Tongue (tissue), 2 donors: Measurements from ENCODE around the gene SSBP3. TPM values are rescaled to one million over a fixed set of nuclear protein-coding genes. Genes with fewer than 3 reads are reported as not detected.
"Not testable (repeated sequence)": the region's sequence is repeated elsewhere in the genome, so short reads cannot be mapped to it uniquely, and the experiment has no call there.

Experiments
- DNase-seq: peaks from one replicate; pipeline ENCODE4 v3.0.0-alpha.2; 2015
- total RNA-seq: library from RNA; depleted of rRNA; stranded (reverse); fragments of >200 nt; gene quantifications from one replicate; pipeline ENCODE4 v1.2.3, GENCODE V29; 2014

SSBP3 gene
- total RNA-seq, 1 donor from 2014 or later, result 17.2 TPM

- DNase-seq, result no peak
These were observed 58.1 kb downstream of the SSBP3 start for GRCh38 chr1:54347955-54348699.

- no peak for DNase-seq
These were observed 58.8 kb downstream of the SSBP3 start for GRCh38 chr1:54347261-54347954.

GRCh38 chr1:54345548-54345947 is 60.6 kb downstream of the SSBP3 start:
- not testable (repeated sequence) for DNase-seq

GRCh38 chr1:54345116-54345515 is 61.1 kb downstream of the SSBP3 start:
- DNase-seq, result no peak

- DNase-seq, result peak; percentile 78
These were observed 63.2 kb downstream of the SSBP3 start for GRCh38 chr1:54342742-54343687.

GRCh38 chr1:54342288-54342687 is 63.9 kb downstream of the SSBP3 start:
- peak; percentile 36 for DNase-seq

- no peak for DNase-seq
These were observed 64.4 kb downstream of the SSBP3 start for GRCh38 chr1:54341763-54342162.

GRCh38 chr1:54340878-54341277 is 65.3 kb downstream of the SSBP3 start:
- peak; percentile 82 for DNase-seq

GRCh38 chr1:54340434-54340833 is 65.8 kb downstream of the SSBP3 start:
- DNase-seq, result no peak

- no peak for DNase-seq
These were observed 67.1 kb downstream of the SSBP3 start for GRCh38 chr1:54339126-54339525.

GRCh38 chr1:54338464-54338863 is 67.7 kb downstream of the SSBP3 start:
- peak; percentile 55 for DNase-seq

GRCh38 chr1:54337928-54338327 is 68.3 kb downstream of the SSBP3 start:
- DNase-seq, result peak; percentile 38

GRCh38 chr1:54337034-54337433 is 69.2 kb downstream of the SSBP3 start:
- DNase-seq, result no peak

- no peak for DNase-seq
These were observed 70.1 kb downstream of the SSBP3 start for GRCh38 chr1:54336116-54336515.

GRCh38 chr1:54335755-54336108 is 70.5 kb downstream of the SSBP3 start:
- DNase-seq, result peak; percentile 86

GRCh38 chr1:54335011-54335754 is 71.0 kb downstream of the SSBP3 start:
- peak; percentile 86 for DNase-seq

- DNase-seq, result no peak
These were observed 73.2 kb downstream of the SSBP3 start for GRCh38 chr1:54332781-54333585.

GRCh38 chr1:54331843-54332463 is 74.2 kb downstream of the SSBP3 start:
- DNase-seq, result no peak

- peak; percentile 88 for DNase-seq
These were observed 75.0 kb downstream of the SSBP3 start for GRCh38 chr1:54331091-54331772.
